GM21723 (cell line): ENCODE measurements around the gene CABLES2.

Experiments used
- ATAC-seq: cut with Tn5 transposase; IDR thresholded peaks from one replicate; pipeline ENCODE4 v1.9.1; 2021; ENCODE audit warnings: mild to moderate bottlenecking, moderate library complexity; ENCODE audit not compliant: unreplicated experiment

CABLES2 gene

DNA sequence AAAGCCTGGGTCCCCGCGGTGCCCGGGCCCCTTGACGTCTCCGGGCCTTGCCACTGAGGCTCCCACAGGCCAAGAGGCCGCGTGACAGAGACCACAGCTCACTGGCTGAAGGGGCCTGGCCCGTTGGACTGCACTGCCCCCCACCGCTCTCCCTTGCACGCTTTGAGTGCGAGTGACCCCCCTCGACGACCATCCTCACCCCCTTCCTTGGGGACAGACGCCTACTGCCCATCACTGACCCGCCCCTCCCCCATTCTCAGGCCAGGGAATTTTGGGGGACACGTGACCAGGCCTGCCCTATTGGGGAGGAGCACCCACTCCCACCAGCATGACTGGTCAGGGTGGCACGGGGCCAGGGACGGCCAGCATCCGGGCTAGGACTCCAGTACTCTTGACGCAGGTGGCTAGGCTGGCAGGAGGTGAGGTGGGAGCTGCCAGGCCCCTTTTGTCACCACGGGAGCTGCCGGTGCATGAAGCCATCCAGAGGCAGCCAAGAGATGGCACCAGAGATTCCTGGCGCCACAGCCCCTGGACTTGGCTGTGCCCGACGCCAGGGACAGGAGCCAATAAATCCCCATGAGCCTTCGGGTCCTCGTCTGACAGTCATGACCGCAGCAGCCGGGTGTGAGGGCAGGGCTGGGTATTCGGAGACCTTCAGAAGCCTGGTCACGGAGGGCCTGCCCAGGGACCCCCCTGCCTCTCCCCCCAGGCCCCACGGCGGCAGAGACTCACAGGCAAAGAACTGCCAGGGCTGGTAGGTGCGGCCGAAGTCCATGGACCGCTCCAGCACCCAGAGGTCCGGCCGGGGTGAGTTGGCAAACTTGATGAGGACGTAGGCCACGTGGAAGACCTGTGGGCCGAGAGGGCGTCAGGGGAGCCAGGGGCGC, 54.4 kb downstream of the CABLES2 start:
- ATAC-seq: no peak

DNA sequence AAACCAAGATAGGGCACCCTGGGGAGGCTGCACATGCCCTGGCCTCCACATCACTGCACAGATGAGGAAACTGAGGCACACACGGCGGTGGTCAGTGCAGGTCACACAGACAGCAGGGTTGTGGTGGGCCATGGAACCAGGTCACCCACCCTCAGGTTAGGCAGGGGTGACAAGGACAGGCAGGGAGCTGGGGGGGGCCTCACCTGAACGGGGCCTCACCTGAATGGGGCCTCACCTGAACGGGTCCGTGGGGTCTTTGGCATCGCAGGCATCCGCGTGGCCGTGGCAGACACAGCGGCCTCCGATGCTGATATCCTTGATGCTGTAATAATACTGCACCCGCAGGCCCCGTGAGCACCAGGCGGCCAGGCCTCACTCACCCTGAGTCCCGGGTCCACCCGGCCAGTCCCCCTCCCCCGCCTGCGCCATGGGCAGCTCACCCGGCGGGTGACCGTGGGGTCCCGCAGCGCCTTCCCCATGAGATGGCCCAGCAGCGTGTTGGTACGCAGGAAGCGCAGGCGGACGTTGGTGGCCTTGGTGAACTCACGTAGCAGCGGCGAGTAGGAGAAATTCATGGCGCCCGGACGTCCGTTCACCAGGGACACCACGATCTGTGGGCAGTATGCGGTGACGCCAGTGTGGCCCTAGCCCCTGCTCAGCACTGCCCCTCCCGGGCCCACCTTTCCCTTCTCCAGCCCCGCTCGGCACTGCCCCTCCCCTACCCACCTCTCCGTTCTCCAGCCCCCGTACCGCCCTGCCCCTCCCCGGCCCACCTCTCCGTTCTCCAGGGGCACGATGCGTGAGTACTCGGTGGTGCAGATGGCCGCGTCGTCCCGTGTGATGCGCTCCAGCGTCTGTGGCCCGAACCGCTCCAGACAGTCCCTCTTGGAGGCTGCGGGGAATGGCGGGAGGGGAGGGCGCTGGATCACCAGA, 55.4 kb downstream of the CABLES2 start:
- no peak for ATAC-seq

DNA sequence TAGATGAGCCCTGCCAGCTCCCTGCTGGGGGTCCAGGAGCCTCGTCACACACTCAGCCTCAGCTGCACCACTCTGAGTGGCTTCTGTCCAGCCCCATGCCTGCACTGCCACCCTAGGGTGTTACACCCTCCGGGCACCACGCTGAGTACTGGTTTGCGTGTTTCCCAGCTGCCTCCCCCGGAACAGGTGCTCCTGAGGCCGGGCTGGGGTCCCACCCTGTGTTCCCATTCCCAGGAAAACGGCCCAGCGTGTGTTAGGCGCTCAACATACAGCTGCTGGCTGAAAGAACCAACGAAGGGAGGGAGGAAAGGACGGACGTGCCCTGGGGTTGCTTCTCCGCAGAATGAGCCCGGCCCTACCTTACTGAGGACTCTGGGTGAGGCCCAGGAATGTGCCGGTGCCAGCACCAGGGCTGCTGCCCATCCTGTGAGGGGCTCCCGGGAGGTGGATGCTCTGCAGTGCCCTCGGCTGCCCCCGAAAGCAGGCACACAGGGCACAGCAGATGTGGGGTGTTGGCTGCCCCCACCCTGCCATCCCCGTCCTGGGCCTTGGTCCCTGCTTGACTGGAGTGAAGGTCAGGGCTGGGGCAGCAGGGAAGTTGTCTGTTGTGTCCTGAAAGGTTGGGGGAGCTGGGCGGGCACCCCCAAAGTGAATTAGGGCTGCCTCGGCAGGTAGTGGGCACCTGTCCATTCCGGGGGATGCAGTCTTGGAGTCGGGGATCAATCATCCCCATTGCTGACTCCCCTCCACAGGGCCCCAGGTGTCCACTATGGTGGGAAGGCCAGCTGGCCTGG, 56.3 kb downstream of the CABLES2 start:
- ATAC-seq: no peak

DNA sequence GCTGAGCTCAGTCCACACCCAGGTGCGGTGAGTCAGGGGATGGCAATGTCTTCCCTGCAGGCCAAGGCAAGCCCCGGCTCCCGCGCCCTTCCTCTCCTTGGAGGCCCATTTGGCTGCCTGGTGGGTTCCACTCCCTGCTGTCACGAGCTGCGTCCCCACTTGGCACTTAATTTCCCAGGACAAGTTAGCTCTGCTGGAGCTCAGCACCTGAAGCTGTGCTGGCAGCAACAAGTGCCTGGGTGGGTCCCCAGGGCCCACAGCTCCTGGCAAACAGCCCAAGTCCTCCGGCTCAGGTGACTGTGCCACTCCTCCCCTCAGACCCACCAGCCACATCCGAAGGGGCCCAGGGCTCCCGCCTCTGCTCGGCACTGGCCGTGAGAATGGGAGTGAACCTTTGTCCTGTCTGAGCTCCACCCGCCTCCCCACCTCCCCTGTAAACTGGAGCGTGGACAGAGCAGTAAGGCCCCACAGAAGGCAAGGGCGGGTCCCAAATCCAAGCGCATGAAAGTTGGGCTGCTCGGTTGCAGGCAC, 56.9 kb downstream of the CABLES2 start:
- no peak for ATAC-seq

DNA sequence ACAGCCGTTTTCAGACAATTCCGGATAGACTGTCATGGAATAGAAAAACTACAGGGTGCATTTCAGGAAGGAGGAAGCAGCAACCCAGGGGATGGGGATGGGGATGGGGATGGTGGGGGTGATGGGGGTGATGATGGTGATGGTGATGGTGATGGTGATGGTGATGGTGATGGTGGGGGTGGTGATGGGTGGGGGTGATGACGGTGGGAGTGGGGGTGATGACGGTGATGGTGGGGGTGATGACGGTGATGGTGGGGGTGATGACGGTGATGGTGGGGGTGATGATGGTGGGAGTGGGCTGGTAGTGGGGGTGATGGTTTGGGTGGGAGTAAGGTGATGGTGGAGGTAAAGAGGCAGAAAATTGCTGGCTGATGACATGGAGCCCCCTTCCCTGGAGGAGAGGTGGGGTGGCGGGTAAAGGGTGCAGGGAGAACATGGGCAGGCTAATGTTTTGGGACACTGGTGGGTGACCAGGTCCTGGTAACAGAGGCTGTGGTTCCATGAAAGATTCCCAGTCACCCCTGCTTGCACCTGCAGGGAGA, 57.5 kb downstream of the CABLES2 start:
- ATAC-seq: no peak

DNA sequence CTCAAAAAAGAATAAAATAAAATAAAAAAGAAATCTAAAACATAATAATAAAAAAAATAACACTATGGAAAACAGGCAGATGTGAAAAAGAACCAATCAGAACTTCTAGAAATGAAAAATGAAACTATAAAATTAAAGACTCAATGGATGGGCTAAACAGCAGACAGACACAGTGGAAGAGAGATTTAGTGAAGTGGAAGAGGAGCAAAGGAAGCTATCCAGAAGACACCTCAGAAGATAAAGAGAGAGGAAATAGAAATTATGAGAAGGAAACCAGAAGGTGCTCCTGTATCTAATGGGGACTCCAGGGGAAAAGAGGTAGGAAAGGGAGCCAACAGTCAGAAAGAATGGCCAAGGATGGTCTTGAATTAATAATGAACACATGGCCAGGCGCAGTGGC, 58.5 kb downstream of the CABLES2 start:
- ATAC-seq: no peak

DNA sequence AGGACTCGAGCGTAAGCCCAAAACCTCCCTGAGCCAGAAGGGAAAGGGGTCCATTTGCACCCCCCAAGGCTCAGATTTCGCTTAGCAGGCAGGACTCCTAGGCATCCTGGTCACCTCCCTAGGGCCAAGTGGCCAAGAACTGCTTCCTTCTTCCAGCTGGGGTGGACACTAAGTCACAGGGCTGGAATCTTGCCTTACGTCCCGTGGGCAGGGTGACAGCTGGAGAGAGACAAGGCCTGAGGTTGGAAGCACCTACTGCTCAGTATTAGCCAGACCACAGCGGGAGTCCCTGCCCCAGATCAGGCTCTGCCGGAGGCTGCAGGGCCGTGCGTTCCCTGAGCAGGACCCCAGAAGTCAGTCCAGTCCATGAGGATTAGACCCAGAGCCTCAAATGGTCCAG, 59.6 kb downstream of the CABLES2 start:
- no peak for ATAC-seq

DNA sequence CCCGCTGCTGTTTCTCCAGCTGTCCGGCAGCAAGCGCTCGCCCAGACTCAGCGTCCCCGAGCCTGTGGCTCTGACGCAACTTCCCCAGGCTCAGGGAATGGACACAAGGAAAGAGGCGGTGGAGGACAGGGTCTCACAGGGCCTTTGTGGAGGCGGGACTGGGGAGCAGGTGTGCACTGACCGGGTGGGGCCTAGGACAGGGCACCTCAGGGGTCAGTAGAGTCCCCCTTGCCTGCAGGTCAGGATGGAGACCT, 60.0 kb downstream of the CABLES2 start:
- ATAC-seq: no peak

DNA sequence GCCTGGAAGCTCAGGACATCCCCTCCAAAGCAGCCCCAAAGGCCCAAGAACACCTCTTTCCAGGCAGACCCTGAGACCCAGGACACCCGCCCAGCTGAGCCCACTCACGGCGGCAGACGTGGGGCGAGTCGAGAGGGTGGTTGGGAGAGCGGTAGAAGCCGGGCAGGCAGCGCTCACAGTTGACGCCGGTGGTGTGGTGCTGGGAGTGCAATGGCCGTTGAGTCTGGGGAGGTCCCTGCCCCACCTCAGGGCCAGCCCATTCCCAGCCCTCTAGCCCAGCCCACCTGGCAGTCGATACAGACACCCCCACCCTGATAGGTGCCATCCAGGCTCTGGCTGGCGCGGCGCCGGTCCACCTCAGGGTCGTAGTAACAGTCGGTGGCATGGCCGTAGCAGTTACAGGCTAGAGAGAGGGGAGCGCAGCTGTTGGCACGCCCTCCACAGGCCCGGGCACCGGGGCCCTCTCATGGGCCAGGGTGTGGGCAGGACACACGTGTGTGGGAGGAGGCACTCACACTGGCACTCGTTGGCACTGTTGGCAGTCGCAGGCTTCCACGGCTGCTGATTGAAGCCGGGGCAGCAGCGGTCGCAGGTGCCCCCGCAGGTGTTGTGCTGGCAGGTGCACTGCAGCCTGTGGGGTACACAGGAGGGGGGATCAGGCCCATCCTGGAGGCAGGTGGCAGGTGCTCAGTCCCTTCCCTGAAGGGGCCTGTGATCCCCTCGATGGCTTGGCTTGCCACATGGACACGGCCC, 60.5 kb downstream of the CABLES2 start:
- ATAC-seq: no peak

DNA sequence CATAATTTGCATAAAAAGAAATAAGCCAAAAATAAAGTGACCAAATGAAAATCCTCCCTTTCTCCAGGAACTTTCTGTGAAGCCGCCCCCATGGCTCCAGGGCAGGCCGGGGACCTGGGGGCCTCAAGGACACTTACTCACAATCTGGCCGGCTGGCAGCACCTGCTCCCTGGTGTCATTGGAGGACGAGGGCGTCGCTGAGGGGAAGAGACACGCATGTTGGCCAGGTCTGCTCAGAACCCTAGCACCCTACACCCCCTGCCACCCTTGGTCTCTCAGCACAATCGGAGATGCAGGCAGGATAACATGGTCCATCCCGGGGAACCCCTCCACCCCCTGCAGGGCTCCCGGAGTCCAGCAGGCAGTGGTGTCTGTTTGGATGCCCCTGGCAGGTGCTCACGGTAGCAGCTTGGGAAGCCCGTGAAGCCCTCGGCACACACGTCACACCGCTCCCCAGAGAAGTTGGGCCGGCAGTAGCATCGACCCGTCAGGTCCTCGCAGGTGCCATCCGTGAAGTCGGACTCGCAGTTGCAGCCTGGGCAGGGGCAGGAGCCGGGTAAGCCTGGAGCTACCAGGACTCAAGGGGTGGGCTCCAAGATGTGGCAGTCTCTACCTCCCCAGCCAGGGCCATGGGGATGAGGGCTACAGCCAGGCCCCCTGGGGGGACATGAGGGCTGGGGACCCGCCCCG, 61.3 kb downstream of the CABLES2 start:
- no peak for ATAC-seq

DNA sequence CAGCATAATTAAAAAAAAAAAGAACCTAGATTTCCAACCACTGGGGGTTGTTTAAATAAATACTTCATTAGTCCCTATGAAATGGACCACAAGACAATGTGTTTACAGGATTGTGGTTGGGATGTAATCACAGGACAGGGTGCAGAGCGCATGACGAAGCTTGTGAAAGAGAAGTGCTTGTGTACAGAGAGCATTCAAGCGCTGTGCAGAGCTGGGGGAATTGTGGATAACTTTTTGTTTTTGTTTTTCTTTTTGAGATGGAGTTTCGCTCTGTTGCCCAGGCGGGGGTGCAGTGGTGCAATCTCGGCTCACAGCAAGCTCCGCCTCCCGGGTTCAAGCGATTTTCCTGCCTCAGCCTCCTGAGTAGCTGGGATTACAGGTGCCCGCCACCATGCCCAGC, 62.3 kb downstream of the CABLES2 start:
- no peak for ATAC-seq

DNA sequence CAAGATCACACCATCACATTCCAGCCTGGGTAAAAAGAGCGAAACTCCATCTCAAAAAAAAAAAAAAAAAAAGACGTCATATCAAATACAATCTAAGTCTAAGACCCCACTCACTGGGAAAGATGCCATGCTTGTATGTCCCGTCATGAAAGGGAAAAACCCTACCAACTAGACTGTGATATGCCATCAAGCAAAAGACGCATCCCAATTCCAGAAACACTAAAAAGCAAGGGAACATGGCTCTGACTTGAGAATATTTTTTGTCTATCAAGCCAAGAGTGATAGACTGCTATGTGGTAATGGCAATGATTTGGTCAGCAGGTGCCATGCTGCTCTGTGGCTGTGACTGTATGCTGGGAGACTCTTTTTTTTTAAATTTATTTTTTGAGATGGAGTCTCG, 63.0 kb downstream of the CABLES2 start:
- no peak for ATAC-seq

DNA sequence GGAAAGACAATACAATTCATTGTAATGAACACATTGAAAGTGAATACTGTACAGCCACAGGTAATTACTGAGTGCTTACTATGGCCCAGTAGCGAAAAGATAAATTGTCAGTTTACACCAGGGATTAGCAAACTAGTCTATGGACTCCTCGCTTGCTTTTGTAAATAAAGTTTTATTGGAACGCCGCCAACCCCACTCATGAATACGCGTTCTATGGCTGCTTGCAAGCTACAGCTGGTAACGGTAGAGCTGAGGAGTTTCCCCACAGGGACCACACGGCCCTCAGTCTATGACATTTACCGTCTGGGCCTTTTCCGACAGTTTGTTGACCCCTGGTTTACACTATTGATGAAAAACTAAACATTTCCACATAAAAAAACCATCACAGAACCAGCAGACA, 64.2 kb downstream of the CABLES2 start:
- ATAC-seq: no peak

DNA sequence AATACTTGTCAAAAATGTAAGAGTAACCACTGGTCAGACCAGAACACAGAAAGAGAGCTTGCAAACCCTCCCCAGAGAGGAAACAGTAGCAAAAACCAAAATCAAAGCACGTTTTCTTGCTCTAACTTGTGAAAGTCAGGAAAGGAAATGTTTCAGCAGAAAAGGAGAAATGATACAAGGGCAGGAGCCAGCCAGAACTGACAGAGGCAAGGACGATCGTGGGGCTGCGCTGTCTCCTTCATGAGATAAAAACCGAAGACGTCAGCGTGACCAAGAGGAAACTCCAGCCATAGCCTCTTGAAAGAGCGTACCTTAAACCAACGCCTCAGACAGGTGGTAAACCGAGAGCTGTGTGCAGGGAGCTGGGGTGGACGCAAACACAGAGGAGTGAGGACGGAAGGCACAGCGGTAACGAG, 67.4 kb downstream of the CABLES2 start:
- peak; percentile 78 for ATAC-seq
